HEK293T (cell line): ENCODE data around the gene POLK.

Source experiments
- ARNT ChIP-seq: fragments of 450-650 bp; IDR thresholded peaks from 2 replicates; pipeline ENCODE4 v1.6.1; 2017; ENCODE audit warnings: mild to moderate bottlenecking
- BHLHE40 ChIP-seq: fragments of 450-650 bp; IDR thresholded peaks from 2 replicates; pipeline ENCODE4 v1.6.1; 2016; ENCODE audit warnings: mild to moderate bottlenecking, moderate library complexity, borderline replicate concordance
- ELF4 ChIP-seq: fragments of 450-650 bp; IDR thresholded peaks from 2 replicates; pipeline ENCODE4 v1.6.1; 2017; ENCODE audit warnings: antibody characterized with exemption
- FOXA1 ChIP-seq: fragments of 450-650 bp; IDR thresholded peaks from 2 replicates; pipeline ENCODE4 v1.6.1; 2016; ENCODE audit warnings: mild to moderate bottlenecking
- SP1 ChIP-seq: fragments of 450-650 bp; IDR thresholded peaks from 2 replicates; pipeline ENCODE4 v1.6.1; 2017
- SUZ12 ChIP-seq: fragments of 450-650 bp; IDR thresholded peaks from 2 replicates; pipeline ENCODE4 v1.6.1; 2016; ENCODE audit warnings: mild to moderate bottlenecking
- TARDBP ChIP-seq: fragments of 450-650 bp; IDR thresholded peaks from 2 replicates; pipeline ENCODE4 v1.6.1; 2016
- TF ChIP-seq, protein P1 (sequence below): fragments of 450-650 bp; IDR thresholded peaks from 2 replicates; pipeline ENCODE4 v1.6.1; 2016

DNA sequence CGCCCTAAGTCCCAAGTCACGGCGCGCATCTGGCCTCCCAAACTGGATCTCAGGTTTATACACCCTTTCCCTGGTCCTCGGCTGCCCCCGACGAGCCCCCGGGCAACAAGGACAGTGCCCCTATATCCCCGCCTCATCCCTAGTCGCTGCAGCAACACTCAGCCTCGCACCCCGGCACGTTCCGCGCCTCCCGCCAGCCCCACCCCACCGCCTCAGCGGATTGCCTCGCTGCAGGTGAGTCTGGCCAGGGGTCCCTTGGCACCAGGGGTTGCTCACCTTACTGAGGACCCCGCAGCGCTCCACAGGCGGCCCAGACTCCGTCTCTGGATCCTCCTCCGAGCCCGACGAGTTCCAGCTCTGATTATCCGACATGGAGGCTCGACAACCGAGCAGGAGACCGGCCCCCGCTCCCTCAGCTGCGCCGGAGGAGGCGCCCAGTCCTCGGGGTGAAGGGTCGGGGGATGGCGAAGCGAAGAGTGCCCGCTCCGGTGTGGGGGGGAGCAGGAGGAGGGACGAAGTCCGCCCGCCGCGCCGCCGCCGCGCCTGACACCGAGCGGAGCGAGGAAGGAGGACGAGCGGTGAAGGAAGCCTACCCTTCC is 756 bp upstream of the POLK start:
- TF ChIP-seq ELF4 (no peak), BHLHE40 (no peak), SP1 (no peak), SUZ12 (no peak), TARDBP (no peak), FOXA1 (no peak), ARNT (no peak)
- TF ChIP-seq, protein P1, sequence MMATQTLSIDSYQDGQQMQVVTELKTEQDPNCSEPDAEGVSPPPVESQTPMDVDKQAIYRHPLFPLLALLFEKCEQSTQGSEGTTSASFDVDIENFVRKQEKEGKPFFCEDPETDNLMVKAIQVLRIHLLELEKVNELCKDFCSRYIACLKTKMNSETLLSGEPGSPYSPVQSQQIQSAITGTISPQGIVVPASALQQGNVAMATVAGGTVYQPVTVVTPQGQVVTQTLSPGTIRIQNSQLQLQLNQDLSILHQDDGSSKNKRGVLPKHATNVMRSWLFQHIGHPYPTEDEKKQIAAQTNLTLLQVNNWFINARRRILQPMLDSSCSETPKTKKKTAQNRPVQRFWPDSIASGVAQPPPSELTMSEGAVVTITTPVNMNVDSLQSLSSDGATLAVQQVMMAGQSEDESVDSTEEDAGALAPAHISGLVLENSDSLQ = no peak
